Dendritic cell treated with granulocyte-macrophage colony-stimulating factor and Interleukin-4, amounts not matched to agents 40 ng/mL and 50 ng/mL, for 4 days (primary cell): Measurements from ENCODE around the gene TAS2R60.
A peak's percentile ranks its signal among the peaks of the same experiment; 100 is the strongest.
"Not testable (repeated sequence)": the region's sequence is repeated elsewhere in the genome, so short reads cannot be mapped to it uniquely, and the experiment has no call there.

Experiments used
- H3K27ac Mint-ChIP-seq: one replicate; pipeline ENCODE4 v1.8.0; 2022; ENCODE audit warnings: mild to moderate bottlenecking, mixed read lengths
- H3K27me3 Mint-ChIP-seq: one replicate; pipeline ENCODE4 v1.8.0; 2022; ENCODE audit warnings: mild to moderate bottlenecking, mixed read lengths
- H3K36me3 Mint-ChIP-seq: one replicate; pipeline ENCODE4 v1.8.0; 2022; ENCODE audit warnings: low read depth, mixed read lengths
- H3K4me1 Mint-ChIP-seq: one replicate; pipeline ENCODE4 v1.8.0; 2022; ENCODE audit warnings: low read depth, mixed read lengths
- H3K4me3 Mint-ChIP-seq: one replicate; pipeline ENCODE4 v1.8.0; 2022; ENCODE audit warnings: mild to moderate bottlenecking, moderate library complexity, mixed read lengths
- H3K9me3 Mint-ChIP-seq: one replicate; pipeline ENCODE4 v1.8.0; 2022; ENCODE audit warnings: mixed read lengths
- intact Hi-C: fragments of 100-400 bp; cut with micrococcal nuclease; formaldehyde crosslinking; loops from one replicate; pipeline ENCODE4 v1.15.0; 2022

The TAS2R60 gene

DNA sequence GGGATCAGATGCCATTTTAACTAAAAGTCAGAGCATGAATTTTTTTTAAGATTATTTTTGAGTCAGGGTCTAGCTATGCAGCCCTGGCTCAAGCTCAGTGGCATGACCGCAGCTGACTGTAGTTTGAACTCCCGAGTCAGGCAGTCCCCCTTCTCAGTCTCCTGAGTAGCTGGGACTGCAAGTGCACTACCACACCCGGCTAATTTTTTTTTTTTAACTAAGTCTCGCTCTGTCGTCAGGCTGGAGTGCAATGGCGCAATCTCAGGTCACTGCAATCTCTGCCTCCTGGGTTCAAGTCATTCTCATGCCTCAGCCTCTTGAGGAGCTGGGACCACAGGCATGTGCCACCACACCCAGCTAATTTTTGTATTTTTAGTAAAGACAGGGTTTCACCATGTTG lies 42.2 kb downstream of the TAS2R60 start:
- H3K9me3 Mint-ChIP-seq, result peaks cover 8% of the 10 kb centered on the region
- peaks cover 5% of the 10 kb centered on the region for H3K36me3 Mint-ChIP-seq
- peaks cover 48% of the 10 kb centered on the region for H3K4me1 Mint-ChIP-seq
- H3K27ac Mint-ChIP-seq, result peak overlapping the region; percentile 83
- intact Hi-C loops, result loop anchor here (5.0 to 10.0 kb wide), 3 partner anchors 71 to 243 kb away; partner anchors contain the start of gene CLCN1
- H3K27me3 Mint-ChIP-seq, result no peaks in the 10 kb centered on the region
- no peak overlapping the region for H3K4me3 Mint-ChIP-seq

DNA sequence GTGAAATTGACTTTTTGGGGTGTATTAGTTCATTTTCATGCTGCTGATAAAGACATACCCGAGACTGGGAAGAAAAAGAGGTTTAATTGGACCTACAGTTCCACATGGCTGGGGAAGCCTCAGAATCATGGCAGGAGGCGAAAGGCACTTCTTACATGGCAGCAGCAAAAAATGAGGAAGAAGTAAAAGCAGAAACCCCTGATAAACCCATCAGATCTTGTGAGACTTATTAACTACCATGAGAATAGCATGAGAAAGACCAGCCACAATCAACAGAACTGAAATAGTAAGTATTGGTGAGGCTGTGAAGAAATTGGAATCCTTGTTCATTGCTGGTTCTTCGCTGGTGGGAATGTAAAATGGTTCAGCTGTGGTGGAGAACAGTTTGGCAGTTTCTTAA lies 43.0 kb downstream of the TAS2R60 start:
- Mint-ChIP-seq H3K27ac (peak overlapping the region; percentile 83), H3K4me1 (peaks cover 53% of the 10 kb centered on the region)
- not testable (repeated sequence) for H3K27me3 Mint-ChIP-seq, H3K36me3 Mint-ChIP-seq, H3K9me3 Mint-ChIP-seq, H3K4me3 Mint-ChIP-seq
- intact Hi-C loops, result loop anchor here (5.0 to 10.0 kb wide), 3 partner anchors 71 to 244 kb away; partner anchors contain the start of gene CLCN1

DNA sequence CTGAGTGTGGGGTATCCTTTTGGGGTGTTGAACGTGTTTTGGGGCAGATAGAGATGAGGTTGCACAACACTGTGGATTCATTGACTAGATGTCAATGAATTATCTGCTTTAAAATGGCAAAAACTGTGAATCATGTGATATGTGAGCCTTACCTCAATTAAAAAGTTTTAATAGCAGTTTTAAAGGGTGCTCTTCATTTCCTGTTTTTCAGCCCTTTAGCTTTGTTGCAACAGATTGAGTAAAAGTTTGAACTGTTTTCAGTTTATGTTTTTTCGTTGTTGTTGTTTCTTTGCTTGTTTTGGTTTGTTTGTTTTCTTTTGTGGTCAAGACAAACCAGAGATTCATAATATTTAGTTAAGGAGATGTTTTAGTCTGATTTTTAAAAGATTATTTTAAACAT lies 43.8 kb downstream of the TAS2R60 start:
- H3K27ac Mint-ChIP-seq, result peak overlapping the region; percentile 83
- H3K9me3 Mint-ChIP-seq, result peaks cover 8% of the 10 kb centered on the region
- H3K27me3 Mint-ChIP-seq, result no peaks in the 10 kb centered on the region

DNA sequence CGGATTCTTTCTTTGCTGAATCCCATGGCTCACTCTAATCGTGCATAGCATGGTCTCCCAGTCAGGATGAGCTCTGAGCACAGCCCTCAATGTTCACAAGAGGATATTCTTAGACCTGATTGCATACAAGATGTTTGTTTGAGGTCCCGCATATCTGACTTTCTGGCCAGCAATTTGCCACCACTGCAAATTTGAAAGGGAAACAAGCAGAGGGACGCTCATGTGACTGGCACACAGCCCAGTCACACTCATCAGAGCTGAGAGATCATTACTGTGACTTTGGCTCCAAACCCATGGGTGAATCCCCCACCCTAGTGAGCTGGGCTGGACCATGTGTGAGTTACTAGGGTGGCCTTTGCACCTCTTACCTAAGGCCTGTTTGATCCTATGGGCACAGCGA lies 44.3 kb downstream of the TAS2R60 start:
- Mint-ChIP-seq H3K4me1 (peaks cover 66% of the 10 kb centered on the region), H3K27me3 (no peaks in the 10 kb centered on the region), H3K9me3 (peaks cover 8% of the 10 kb centered on the region), H3K27ac (peak overlapping the region; percentile 83), H3K4me3 (no peak overlapping the region), H3K36me3 (peaks cover 5% of the 10 kb centered on the region)
- intact Hi-C loops, result loop anchor here (5.0 to 10.0 kb wide), 3 partner anchors 73 to 245 kb away; partner anchors contain the start of gene CLCN1

More for the DNA sequence above, 43.8 kb downstream of the TAS2R60 start:
- intact Hi-C loops, result loop anchor here (5.0 to 10.0 kb wide), 3 partner anchors 72 to 245 kb away; partner anchors contain the start of gene CLCN1
- Mint-ChIP-seq H3K4me3 (no peak overlapping the region), H3K36me3 (peaks cover 5% of the 10 kb centered on the region), H3K4me1 (peaks cover 61% of the 10 kb centered on the region)

DNA sequence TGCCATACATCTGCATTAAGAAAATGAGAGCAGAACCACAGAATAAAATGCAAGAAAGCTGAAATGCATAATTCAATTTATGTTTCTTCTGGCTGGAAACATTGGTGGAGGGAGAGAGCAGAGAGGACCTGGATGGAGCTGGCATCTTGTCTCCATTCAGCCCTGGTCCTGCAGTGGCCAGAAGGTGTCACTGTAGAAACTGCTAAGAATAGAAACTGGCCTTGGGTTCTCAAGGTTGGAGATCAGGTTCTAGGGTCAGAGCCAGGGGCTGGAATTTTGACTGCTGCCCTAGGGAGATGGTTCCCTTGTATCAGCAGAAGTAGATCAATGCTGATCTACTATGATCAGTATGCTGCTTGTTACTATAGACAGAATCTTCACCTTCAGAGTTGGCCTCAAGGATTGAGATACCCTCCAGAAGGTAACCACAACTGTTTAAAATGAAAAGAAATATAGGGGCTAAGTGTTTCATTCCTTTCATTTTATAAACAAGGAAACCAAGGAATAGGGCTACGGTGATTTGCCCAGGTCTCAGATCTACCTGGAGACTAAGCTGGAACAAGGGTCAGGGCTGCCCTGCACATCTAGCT lies 47.6 kb downstream of the TAS2R60 start:
- intact Hi-C loops, result no loop called here
- peak overlapping the region; percentile 41 for H3K27ac Mint-ChIP-seq
- H3K27me3 Mint-ChIP-seq, result no peaks in the 10 kb centered on the region
- H3K36me3 Mint-ChIP-seq, result peaks cover 5% of the 10 kb centered on the region
- peaks cover 62% of the 10 kb centered on the region for H3K4me1 Mint-ChIP-seq
- no peak overlapping the region for H3K4me3 Mint-ChIP-seq
- H3K9me3 Mint-ChIP-seq, result peaks cover 15% of the 10 kb centered on the region

DNA sequence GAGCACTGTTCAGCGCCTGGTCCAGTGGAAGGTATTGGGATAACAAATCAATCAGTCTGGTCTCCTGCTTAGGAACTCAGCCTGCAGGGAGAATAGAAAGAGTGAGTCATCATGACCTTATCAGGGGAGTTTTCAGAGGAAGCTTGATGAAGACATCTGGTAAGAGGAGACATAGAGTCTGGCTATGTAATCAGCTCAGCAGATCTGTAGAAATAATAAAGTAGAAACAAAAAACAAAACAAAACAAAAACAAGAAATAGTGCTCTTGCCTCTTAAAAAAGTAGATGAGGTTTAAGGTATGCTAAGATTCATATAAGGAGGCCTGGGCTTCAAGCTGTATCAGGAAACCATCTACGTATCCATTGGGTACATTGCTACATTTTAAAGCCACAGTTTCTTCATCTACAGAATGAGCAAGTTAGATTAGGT lies 48.8 kb downstream of the TAS2R60 start:
- H3K9me3 Mint-ChIP-seq, result peaks cover 8% of the 10 kb centered on the region
- H3K27ac Mint-ChIP-seq, result peak overlapping the region; percentile 37
- H3K4me1 Mint-ChIP-seq, result peaks cover 58% of the 10 kb centered on the region
- intact Hi-C loops, result no loop called here
- no peaks in the 10 kb centered on the region for H3K36me3 Mint-ChIP-seq
- no peak overlapping the region for H3K4me3 Mint-ChIP-seq
- no peaks in the 10 kb centered on the region for H3K27me3 Mint-ChIP-seq

DNA sequence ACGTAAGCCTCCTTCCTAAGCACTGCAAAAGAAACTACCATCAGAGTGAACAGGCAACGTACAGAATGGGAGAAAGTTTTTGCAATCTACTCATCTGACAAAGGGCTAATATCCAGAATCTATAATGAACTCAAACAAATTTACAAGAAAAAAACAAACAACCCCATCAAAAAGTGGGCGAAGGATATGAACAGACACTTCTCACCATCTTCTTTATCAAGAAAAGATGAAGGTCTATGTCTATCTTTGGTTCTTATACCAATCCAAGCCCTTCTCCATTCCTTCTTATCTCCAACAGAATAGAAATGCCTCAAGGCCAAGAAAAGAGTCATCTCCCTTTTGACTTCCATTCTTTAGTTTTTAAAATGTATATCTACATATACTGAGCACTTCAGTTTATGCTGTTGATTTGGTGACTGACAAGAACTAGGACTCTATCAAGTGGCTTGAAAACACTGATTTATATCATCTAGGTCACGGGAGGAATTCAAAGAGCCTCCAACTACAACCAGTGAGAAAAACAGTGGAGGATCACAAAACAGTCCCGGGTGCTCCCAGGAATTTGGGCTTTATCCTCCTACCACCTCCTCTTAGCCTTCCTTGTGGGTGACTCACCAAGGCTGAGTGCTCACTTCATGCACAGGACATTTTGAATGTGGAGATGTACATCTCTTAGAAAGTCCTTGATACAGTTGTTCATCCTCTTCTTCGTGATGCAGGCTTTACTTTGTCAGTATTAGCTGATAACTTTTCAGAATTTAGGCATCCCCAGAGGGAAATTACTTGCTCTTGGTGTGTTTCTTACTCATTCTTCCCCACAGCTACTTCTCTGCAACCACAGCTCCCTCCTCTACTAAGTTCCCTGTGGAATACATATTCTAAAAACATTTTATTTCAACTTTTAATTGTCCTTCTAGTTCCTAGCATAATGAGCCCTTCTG lies 49.8 kb downstream of the TAS2R60 start:
- Mint-ChIP-seq H3K27me3 (no peaks in the 10 kb centered on the region), H3K4me1 (peaks cover 59% of the 10 kb centered on the region), H3K9me3 (peaks cover 8% of the 10 kb centered on the region), H3K4me3 (no peak overlapping the region), H3K36me3 (no peaks in the 10 kb centered on the region), H3K27ac (peak overlapping the region; percentile 41)
- intact Hi-C loops, result no loop called here

DNA sequence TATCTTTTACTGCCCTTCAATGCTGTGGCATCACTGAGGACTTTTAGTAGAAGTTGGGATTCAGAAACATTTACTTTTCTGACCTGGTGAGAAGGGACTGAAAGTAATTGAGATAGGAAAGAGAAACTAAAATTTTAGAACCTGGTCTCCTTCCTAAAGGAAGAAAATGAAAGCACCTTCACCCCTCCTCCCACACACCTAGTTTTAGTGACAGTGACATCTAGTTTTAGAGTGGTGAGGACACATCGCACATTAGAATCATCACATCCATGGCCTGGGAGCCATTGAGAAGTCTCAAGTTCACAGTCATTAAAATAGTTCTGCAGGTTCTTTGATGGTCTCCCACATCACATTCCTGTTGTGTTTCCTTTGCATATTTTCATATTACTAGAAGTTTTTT lies 50.5 kb downstream of the TAS2R60 start:
- no peak overlapping the region for H3K4me3 Mint-ChIP-seq
- no peaks in the 10 kb centered on the region for H3K27me3 Mint-ChIP-seq
- peaks cover 8% of the 10 kb centered on the region for H3K9me3 Mint-ChIP-seq
- peaks cover 53% of the 10 kb centered on the region for H3K4me1 Mint-ChIP-seq
- peak overlapping the region; percentile 41 for H3K27ac Mint-ChIP-seq
- intact Hi-C loops, result no loop called here
- no peaks in the 10 kb centered on the region for H3K36me3 Mint-ChIP-seq
